Gastrocnemius medialis (tissue), 4 donors: ENCODE data around the gene CD82. TPM values are rescaled to one million over a fixed set of nuclear protein-coding genes. Genes with fewer than 3 reads are reported as not detected.
A peak's percentile ranks its signal among the peaks of the same experiment; 100 is the strongest.

ENCODE experiments used
- ATAC-seq, 2 donors: fragments of 150-250 bp; one replicate each; pipeline ENCODE4 v1.9.1; 2016
- DNase-seq, 2 donors: peaks; one replicate each; pipeline ENCODE4 v3.0.0-alpha.2; 2019
- H3K27ac ChIP-seq, 4 donors: fragments of 200-600 bp; sonication (generic); 1 replicate in 1 of 4; 2 replicates in 3 of 4; pipeline ENCODE4 v1.5.1; 2016 to 2018; ENCODE audit warnings: mild to moderate bottlenecking in 2 of 4, moderate library complexity in 1 of 4
- H3K27me3 ChIP-seq, 3 donors: fragments of 200-600 bp; sonication (generic) in 2 of 3; 1 replicate in 1 of 3; 2 replicates in 2 of 3; pipeline versions ENCODE4 v1.5.1 to v1.6.0; 2016 to 2019; ENCODE audit warnings: mild to moderate bottlenecking in 1 of 3, moderate library complexity in 1 of 3
- H3K36me3 ChIP-seq, 2 donors: fragments of 200-600 bp; sonication (generic) in 1 of 2; one replicate each; pipeline ENCODE4 v1.5.1; 2017 to 2018
- H3K4me1 ChIP-seq, 2 donors: fragments of 200-600 bp; sonication (generic) in 1 of 2; one replicate each; pipeline ENCODE4 v1.5.1; 2016 to 2017; ENCODE audit warnings: mild to moderate bottlenecking in 2 of 2
- H3K4me3 ChIP-seq, 4 donors: fragments of 200-600 bp; sonication (generic) in 3 of 4; 1 replicate in 1 of 4; 2 replicates in 3 of 4; pipeline ENCODE4 v1.5.1; 2016 to 2019; ENCODE audit warnings: mild to moderate bottlenecking in 2 of 4
- H3K9me3 ChIP-seq, 3 donors: fragments of 200-600 bp; sonication (generic) in 2 of 3; 1 replicate in 1 of 3; 2 replicates in 2 of 3; pipeline ENCODE4 v1.5.1; 2016 to 2019
- POLR2A ChIP-seq, 2 donors: fragments of 450-650 bp; IDR thresholded peaks; one replicate each; pipeline ENCODE4 v1.6.1; 2017; ENCODE audit warnings: antibody characterized with exemption in 2 of 2, mild to moderate bottlenecking in 2 of 2, moderate library complexity in 2 of 2
- in situ Hi-C, 4 donors: fragments of 200-750 bp; cut with MboI; loops; one replicate each; pipeline versions ENCODE4 v1.15.0 to v1.8.0; 2017; ENCODE audit warnings: low sequenced_read_pairs in 4 of 4
- intact Hi-C: fragments of 100-400 bp; cut with DNase I; formaldehyde crosslinking; loops from one replicate; pipeline ENCODE4 v1.15.1; 2023; ENCODE audit warnings: low total_unique reads
- total RNA-seq, 4 donors: library from RNA; depleted of rRNA; stranded (reverse); fragments of >200 nt; gene quantifications; one replicate each; pipeline versions ENCODE4 v1.1.0 to v1.2.3, GENCODE V29; 2016
- TF ChIP-seq, protein P1 (sequence below), 5 experiments: fragments of 450-650 bp in 3 of 5; fragments of 200-600 bp in 2 of 5; sonication (generic) in 2 of 5; IDR thresholded peaks in 4 of 5; conservative IDR thresholded peaks in 1 of 5; 1 replicate in 4 of 5; 2 replicates in 1 of 5; pipeline ENCODE4 v1.5.1; 2016 to 2019; ENCODE audit warnings: antibody characterized with exemption in 5 of 5, mild to moderate bottlenecking in 3 of 5, moderate library complexity in 3 of 5

Gene CD82
- total RNA-seq, 4 donors from 2014 or later = 4.5 to 17.5 (median 13.5) TPM

DNA sequence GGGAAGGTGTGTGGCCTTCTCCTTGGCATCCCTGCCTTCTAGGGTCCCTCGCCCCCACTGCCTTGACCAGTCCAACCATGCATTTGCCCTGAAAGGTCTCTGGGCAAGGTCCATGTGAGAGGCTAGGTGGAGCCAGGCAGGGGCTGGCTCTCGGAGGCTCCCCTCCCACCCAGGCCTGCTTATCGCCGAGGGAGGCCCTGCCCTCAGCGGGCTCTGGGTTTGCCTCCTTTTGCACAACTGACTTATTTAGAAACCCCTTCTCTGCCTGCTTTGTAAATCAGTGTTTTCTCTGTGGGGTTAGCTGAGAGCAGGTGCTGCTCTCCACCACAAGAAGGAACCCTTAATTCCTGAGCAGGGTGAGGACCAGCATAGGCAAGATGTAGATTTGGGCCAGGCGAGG lies 47.7 kb downstream of the CD82 start:
- Histone ChIP-seq H3K27me3 (no peaks in the 10 kb centered on the region), H3K4me1 (peaks cover 7 to 19% of the 10 kb centered on the region in 2 donors), H3K36me3 (no peaks in the 10 kb centered on the region), H3K9me3 (no peaks in the 10 kb centered on the region), H3K4me3 (no peak overlapping the region), H3K27ac (no peak overlapping the region)
- ATAC-seq (no peak), DNase-seq (no peak)
- intact Hi-C loops (loop anchor here (10.0 kb wide), 1 partner anchor 518 kb away; the partner anchor contains the start of gene EXT2), in situ Hi-C loops (loop anchor here in 1 of 4 donors (5.0 kb wide), 1 partner anchor 51 kb away; no protein-coding TSS in a partner anchor)
- no peak for TF ChIP-seq POLR2A (IDR thresholded peaks at IDR 0.05)
- TF ChIP-seq, protein P1, sequence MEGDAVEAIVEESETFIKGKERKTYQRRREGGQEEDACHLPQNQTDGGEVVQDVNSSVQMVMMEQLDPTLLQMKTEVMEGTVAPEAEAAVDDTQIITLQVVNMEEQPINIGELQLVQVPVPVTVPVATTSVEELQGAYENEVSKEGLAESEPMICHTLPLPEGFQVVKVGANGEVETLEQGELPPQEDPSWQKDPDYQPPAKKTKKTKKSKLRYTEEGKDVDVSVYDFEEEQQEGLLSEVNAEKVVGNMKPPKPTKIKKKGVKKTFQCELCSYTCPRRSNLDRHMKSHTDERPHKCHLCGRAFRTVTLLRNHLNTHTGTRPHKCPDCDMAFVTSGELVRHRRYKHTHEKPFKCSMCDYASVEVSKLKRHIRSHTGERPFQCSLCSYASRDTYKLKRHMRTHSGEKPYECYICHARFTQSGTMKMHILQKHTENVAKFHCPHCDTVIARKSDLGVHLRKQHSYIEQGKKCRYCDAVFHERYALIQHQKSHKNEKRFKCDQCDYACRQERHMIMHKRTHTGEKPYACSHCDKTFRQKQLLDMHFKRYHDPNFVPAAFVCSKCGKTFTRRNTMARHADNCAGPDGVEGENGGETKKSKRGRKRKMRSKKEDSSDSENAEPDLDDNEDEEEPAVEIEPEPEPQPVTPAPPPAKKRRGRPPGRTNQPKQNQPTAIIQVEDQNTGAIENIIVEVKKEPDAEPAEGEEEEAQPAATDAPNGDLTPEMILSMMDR (IDR thresholded peaks at IDR 0.05 in 4 of 5, conservative IDR thresholded peaks at IDR 0.05 in 1 of 5) = no peak

DNA sequence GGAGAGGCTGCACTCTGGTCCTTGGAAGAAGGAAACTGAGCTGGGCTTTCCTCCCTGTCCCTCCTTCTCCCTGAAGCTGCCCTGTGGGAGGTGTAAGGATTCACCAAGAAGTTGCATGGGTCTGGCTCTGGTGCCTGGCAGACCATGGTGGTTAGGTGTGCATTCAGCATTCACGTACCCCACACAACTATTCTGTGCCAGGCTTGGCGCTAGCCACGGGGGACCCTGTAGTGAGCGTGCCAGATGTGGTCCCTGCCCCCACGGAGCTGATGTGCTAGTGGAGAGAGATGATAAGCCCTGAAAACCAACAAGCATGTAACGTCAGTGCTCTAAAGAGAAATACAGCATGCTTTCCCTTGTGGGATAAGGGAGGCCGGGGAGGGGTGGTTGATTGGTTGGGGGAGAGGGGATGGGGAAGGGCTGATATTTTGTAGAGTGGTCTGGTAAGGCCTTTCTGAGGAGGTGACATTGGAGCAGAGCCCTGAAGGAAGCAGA lies 48.9 kb downstream of the CD82 start:
- in situ Hi-C loops = loop anchor here in 1 of 4 donors (5.0 kb wide), 1 partner anchor 52 kb away; no protein-coding TSS in a partner anchor
- Histone ChIP-seq H3K4me3 (no peak overlapping the region), H3K36me3 (no peaks in the 10 kb centered on the region), H3K9me3 (no peaks in the 10 kb centered on the region), H3K27me3 (no peaks in the 10 kb centered on the region), H3K4me1 (peaks cover 7 to 19% of the 10 kb centered on the region in 2 donors), H3K27ac (no peak overlapping the region)
- DNase-seq (no peak), ATAC-seq (no peak)
- intact Hi-C loops = loop anchor here (10.0 kb wide), 1 partner anchor 520 kb away; the partner anchor contains the start of gene EXT2
- TF ChIP-seq, protein P1 (IDR thresholded peaks at IDR 0.05 in 4 of 5, conservative IDR thresholded peaks at IDR 0.05 in 1 of 5) = no peak
- no peak for TF ChIP-seq POLR2A (IDR thresholded peaks at IDR 0.05)

DNA sequence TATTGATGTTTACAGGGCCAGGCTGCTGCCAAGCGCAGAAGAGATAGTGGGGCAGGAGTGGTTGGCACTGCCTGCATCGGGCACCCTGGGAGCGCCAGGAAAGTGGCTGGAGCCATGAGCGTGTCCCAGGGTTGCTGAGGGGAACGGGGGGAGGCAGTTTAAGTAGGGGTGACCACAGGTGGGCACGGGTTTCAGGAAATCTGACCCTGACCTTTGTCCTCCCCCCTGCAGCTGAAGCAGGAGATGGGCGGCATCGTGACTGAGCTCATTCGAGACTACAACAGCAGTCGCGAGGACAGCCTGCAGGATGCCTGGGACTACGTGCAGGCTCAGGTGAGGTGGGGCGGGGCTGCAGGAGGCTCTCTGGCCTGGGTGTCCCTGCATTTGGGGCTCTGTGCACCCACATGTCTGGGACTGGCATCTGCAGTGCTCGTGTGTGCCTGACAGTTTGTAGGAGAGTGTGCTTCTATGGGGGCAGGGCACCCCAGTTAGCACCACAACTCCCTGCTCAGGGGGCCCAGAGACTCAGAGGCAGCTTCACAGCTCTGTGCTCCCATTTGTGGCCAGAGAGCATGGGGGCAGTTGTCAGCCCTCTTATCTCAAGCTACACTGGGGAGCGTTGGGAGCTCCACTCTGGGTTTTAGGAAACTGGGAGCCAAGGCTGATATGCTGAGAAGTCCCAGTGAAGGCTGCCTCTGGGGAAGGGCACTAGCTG lies 49.7 kb downstream of the CD82 start:
- Histone ChIP-seq H3K36me3 (no peaks in the 10 kb centered on the region), H3K4me1 (peaks cover 7 to 19% of the 10 kb centered on the region in 2 donors), H3K27me3 (no peaks in the 10 kb centered on the region), H3K27ac (no peak overlapping the region), H3K4me3 (no peak overlapping the region), H3K9me3 (no peaks in the 10 kb centered on the region)
- DNase-seq = no peak
- TF ChIP-seq, protein P1 (IDR thresholded peaks at IDR 0.05 in 4 of 5, conservative IDR thresholded peaks at IDR 0.05 in 1 of 5) = no peak
- no peak for TF ChIP-seq POLR2A (IDR thresholded peaks at IDR 0.05)
- intact Hi-C loops = loop anchor here (10.0 kb wide), 1 partner anchor 520 kb away; the partner anchor contains the start of gene EXT2
- ATAC-seq = no peak
- in situ Hi-C loops = loop anchor here in 3 of 4 donors (5.0 kb wide), 1 partner anchor 58 kb away; no protein-coding TSS in a partner anchor

DNA sequence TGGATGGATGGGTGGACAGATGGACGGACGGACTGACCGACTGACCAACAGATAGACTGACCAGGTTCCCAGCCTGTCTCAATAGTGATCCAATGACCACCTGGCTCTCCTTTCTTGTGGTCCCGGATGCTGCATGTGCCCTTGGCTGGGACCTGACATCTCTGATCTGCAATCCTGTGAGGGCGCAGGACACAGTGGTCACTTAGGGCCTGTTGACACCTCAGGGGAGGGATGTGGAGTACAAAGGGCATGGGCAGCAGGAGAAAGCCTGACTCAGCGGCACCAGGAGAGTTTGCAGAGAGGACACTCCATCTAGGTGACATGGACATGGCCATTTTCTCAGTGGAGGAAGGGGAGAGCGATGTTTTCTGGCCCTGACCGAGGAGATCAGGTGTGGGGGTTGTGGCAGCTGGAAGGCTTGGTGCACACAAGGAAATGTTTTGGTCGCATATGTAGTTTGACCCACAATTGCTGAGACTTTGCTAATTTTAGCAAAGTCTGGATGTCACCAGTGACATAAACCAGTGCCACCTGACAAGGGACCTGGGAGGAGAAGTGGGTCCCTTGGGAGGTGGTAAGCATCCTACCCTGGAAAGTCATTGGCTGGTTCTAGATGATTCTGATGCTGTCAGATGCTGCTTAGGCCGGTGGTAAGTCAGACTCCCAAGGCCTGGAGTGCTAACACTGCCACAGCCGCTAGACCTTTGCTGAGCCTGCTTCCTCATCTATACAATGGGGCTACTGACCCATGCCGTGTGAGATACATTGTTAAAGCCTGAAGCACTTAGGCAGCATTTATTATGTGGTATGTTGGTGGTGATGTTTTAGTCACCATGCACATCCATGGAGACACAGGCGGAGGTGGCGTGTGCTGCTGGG lies 50.7 kb downstream of the CD82 start:
- peaks cover 10 to 15% of the 10 kb centered on the region in 2 donors for H3K4me1 ChIP-seq
- TF ChIP-seq, protein P1 (IDR thresholded peaks at IDR 0.05 in 4 of 5, conservative IDR thresholded peaks at IDR 0.05 in 1 of 5) = no peak
- no peak for TF ChIP-seq POLR2A (IDR thresholded peaks at IDR 0.05)
- no peak overlapping the region for H3K4me3 ChIP-seq
- in situ Hi-C loops = loop anchor here in 3 of 4 donors (5.0 kb wide), 1 partner anchor 59 kb away; no protein-coding TSS in a partner anchor
- no peaks in the 10 kb centered on the region for H3K36me3 ChIP-seq
- intact Hi-C loops = loop anchor here (10.0 kb wide), 1 partner anchor 521 kb away; the partner anchor contains the start of gene EXT2
- no peak for ATAC-seq
- H3K27me3 ChIP-seq = no peaks in the 10 kb centered on the region
- H3K9me3 ChIP-seq = no peaks in the 10 kb centered on the region
- no peak overlapping the region for H3K27ac ChIP-seq
- DNase-seq = peak in 1 of 2 donors; percentile 5
